Glutamatergic neuron (in vitro differentiated cells): ENCODE measurements around the gene USB1. TPM values are rescaled to one million over a fixed set of nuclear protein-coding genes. Genes with fewer than 3 reads are reported as not detected.

ENCODE experiments used
- DNase-seq: peaks from one replicate; pipeline ENCODE4 v3.0.0; 2022
- H3K27ac Mint-ChIP-seq: one replicate; pipeline ENCODE4 v1.8.0; 2020; ENCODE audit warnings: mild to moderate bottlenecking, mixed read lengths, inconsistent platforms; ENCODE audit not compliant: unreplicated experiment
- H3K27me3 Mint-ChIP-seq: one replicate; pipeline ENCODE4 v1.8.0; 2020; ENCODE audit warnings: mild to moderate bottlenecking, moderate library complexity, mixed read lengths, inconsistent platforms; ENCODE audit not compliant: unreplicated experiment
- H3K36me3 Mint-ChIP-seq: one replicate; pipeline ENCODE4 v1.8.0; 2020; ENCODE audit warnings: mild to moderate bottlenecking, mixed read lengths, inconsistent platforms; ENCODE audit not compliant: unreplicated experiment
- H3K4me1 Mint-ChIP-seq: one replicate; pipeline ENCODE4 v1.8.0; 2020; ENCODE audit warnings: mild to moderate bottlenecking, low read depth, mixed read lengths, inconsistent platforms; ENCODE audit not compliant: unreplicated experiment
- H3K4me3 Mint-ChIP-seq: one replicate; pipeline ENCODE4 v1.8.0; 2020; ENCODE audit warnings: mild to moderate bottlenecking, mixed read lengths, inconsistent platforms; ENCODE audit not compliant: unreplicated experiment
- H3K9me3 Mint-ChIP-seq: one replicate; pipeline ENCODE4 v1.8.0; 2020; ENCODE audit warnings: mild to moderate bottlenecking, moderate library complexity, mixed read lengths, inconsistent platforms; ENCODE audit not compliant: unreplicated experiment
- CTCF ChIP-seq: fragments of 200-600 bp; sonication (generic); IDR thresholded peaks from one replicate; pipeline ENCODE4 v1.5.0; 2021; ENCODE audit not compliant: partially characterized antibody, unreplicated experiment
- total RNA-seq: library from RNA; stranded (reverse); fragmentation: NEBNext Ultra II Directional; extraction: Animal tissue kit (Norgen Biotek cat#: 25700); gene quantifications from one replicate; pipeline ENCODE4 v1.2.1, GENCODE V29; 2021; ENCODE audit not compliant: unreplicated experiment

USB1 gene
- total RNA-seq, 1 donor from 2014 or later: 107 TPM

GRCh38 chr16:58051296-58051695 is 50.1 kb downstream of the USB1 start:
- TF ChIP-seq CTCF: no peak
- Mint-ChIP-seq H3K36me3 (no peaks in the 10 kb centered on the region), H3K9me3 (no peaks in the 10 kb centered on the region), H3K4me1 (no peaks in the 10 kb centered on the region), H3K27ac (no peak overlapping the region), H3K27me3 (peaks cover 4% of the 10 kb centered on the region), H3K4me3 (no peak overlapping the region)
- no peak for DNase-seq

GRCh38 chr16:58051821-58052603 is 50.8 kb downstream of the USB1 start:
- Mint-ChIP-seq H3K4me3 (no peak overlapping the region), H3K36me3 (no peaks in the 10 kb centered on the region), H3K27ac (no peak overlapping the region), H3K4me1 (no peaks in the 10 kb centered on the region), H3K27me3 (peaks cover 4% of the 10 kb centered on the region), H3K9me3 (no peaks in the 10 kb centered on the region)
- DNase-seq: no peak
- no peak for TF ChIP-seq CTCF

GRCh38 chr16:58053682-58054005 is 52.4 kb downstream of the USB1 start:
- no peak for DNase-seq
- H3K36me3 Mint-ChIP-seq: no peaks in the 10 kb centered on the region
- H3K27me3 Mint-ChIP-seq: peaks cover 4% of the 10 kb centered on the region
- no peaks in the 10 kb centered on the region for H3K9me3 Mint-ChIP-seq
- H3K4me3 Mint-ChIP-seq: no peak overlapping the region
- no peak overlapping the region for H3K27ac Mint-ChIP-seq
- H3K4me1 Mint-ChIP-seq: no peaks in the 10 kb centered on the region
- no peak for TF ChIP-seq CTCF

GRCh38 chr16:58054289-58054688 is 53.1 kb downstream of the USB1 start:
- Mint-ChIP-seq H3K27me3 (peaks cover 4% of the 10 kb centered on the region), H3K36me3 (no peaks in the 10 kb centered on the region), H3K4me3 (no peak overlapping the region), H3K4me1 (no peaks in the 10 kb centered on the region), H3K9me3 (no peaks in the 10 kb centered on the region), H3K27ac (no peak overlapping the region)
- no peak for TF ChIP-seq CTCF
- DNase-seq: no peak

- Mint-ChIP-seq H3K4me3 (no peak overlapping the region), H3K4me1 (no peaks in the 10 kb centered on the region), H3K27me3 (no peaks in the 10 kb centered on the region), H3K9me3 (no peaks in the 10 kb centered on the region), H3K36me3 (no peaks in the 10 kb centered on the region), H3K27ac (no peak overlapping the region)
- TF ChIP-seq CTCF: no peak
- no peak for DNase-seq
Observed at GRCh38 chr16:58056580-58056979, 55.4 kb downstream of the USB1 start.
